Transverse colon (tissue), 4 donors: ENCODE results near the gene CHST1. TPM values are rescaled to one million over a fixed set of nuclear protein-coding genes. Genes with fewer than 3 reads are reported as not detected.

Experiments used
- DNase-seq: peaks from one replicate; pipeline ENCODE4 v3.0.0-alpha.2; 2019
- H3K27ac ChIP-seq, 4 donors: fragments of 200-600 bp; sonication (generic); 2 replicates each; pipeline ENCODE4 v1.5.1; 2016 to 2018; ENCODE audit warnings: inconsistent platforms in 4 of 4
- H3K27me3 ChIP-seq: fragments of 200-600 bp; sonication (generic); 2 replicates; pipeline ENCODE4 v1.5.1; 2017; ENCODE audit warnings: inconsistent platforms
- H3K36me3 ChIP-seq, 4 donors: fragments of 200-600 bp; sonication (generic); 2 replicates each; pipeline ENCODE4 v1.5.1; 2017 to 2019; ENCODE audit warnings: inconsistent platforms in 4 of 4
- H3K4me1 ChIP-seq, 4 donors: fragments of 200-600 bp; sonication (generic); 2 replicates each; pipeline ENCODE4 v1.5.1; 2017 to 2020; ENCODE audit warnings: inconsistent platforms in 4 of 4
- H3K4me3 ChIP-seq, 4 donors: fragments of 200-600 bp; sonication (generic); 1 replicate in 1 of 4; 2 replicates in 3 of 4; pipeline versions ENCODE4 v1.5.1 to v1.6.1; 2017 to 2019; ENCODE audit warnings: inconsistent platforms in 4 of 4
- H3K9me3 ChIP-seq, 2 donors: fragments of 200-600 bp; sonication (generic); 2 replicates each; pipeline ENCODE4 v1.5.1; 2017 to 2019; ENCODE audit warnings: inconsistent platforms in 2 of 2
- CTCF ChIP-seq, 5 experiments: fragments of 200-600 bp in 3 of 5; fragments of 450-650 bp in 2 of 5; sonication (generic) in 3 of 5; IDR thresholded peaks; 1 replicate in 2 of 5; 2 replicates in 3 of 5; pipeline ENCODE4 v1.5.1; 2016 to 2017; ENCODE audit warnings: antibody characterized with exemption in 5 of 5, inconsistent platforms in 3 of 5, mild to moderate bottlenecking in 2 of 5, moderate library complexity in 1 of 5
- EP300 ChIP-seq: sonication (generic); formaldehyde crosslinking; IDR thresholded peaks from one replicate; pipeline ENCODE4 v1.6.1; 2017; ENCODE audit warnings: antibody characterized with exemption, low read depth
- POLR2A ChIP-seq: fragments of 450-650 bp; IDR thresholded peaks from one replicate; pipeline ENCODE4 v1.6.1; 2016; ENCODE audit warnings: antibody characterized with exemption, mild to moderate bottlenecking, moderate library complexity
- POLR2AphosphoS5 ChIP-seq, 3 donors: sonication (generic); formaldehyde crosslinking; IDR thresholded peaks; one replicate each; pipeline ENCODE4 v1.6.1; 2016; ENCODE audit warnings: antibody characterized with exemption in 3 of 3
- WGBS, 2 donors: methylation state at CpG; one replicate each; pipeline ENCODE4 v1.1.5; 2018; ENCODE audit warnings: low coverage in 1 of 2; 5-methylcytosine and 5-hydroxymethylcytosine counted together
- in situ Hi-C, 4 donors: fragments of 200-750 bp; cut with MboI; loops; one replicate each; pipeline versions ENCODE4 v1.15.0 to v1.15.1; 2017; ENCODE audit warnings: low sequenced_read_pairs in 3 of 4, low pct_ligation_motif_present in 1 of 4, low pct_unique_long_range_greater_than_20kb in 1 of 4
- intact Hi-C: fragments of 100-400 bp; cut with DNase I; formaldehyde crosslinking; loops from one replicate; pipeline ENCODE4 v1.15.1; 2023; ENCODE audit warnings: low total_unique reads
- total RNA-seq, 4 donors: library from RNA; depleted of rRNA; stranded (reverse); fragments of >200 nt; gene quantifications; one replicate each; pipeline ENCODE4 v1.1.0, GENCODE V29; 2016

CHST1 gene
- total RNA-seq, 4 donors from 2014 or later = 0.27 to 1.9 (median 0.76) TPM

GRCh38 chr11:45677770-45678512 lies 12.5 kb upstream of the CHST1 start:
- DNase-seq = no peak
- H3K36me3 ChIP-seq = no peaks in the 10 kb centered on the region
- no peak overlapping the region for H3K4me3 ChIP-seq
- TF ChIP-seq POLR2AphosphoS5 (IDR thresholded peaks at IDR 0.05) = no peak
- no peak for TF ChIP-seq CTCF (IDR thresholded peaks at IDR 0.05)
- TF ChIP-seq EP300 = no peak
- no peak for TF ChIP-seq POLR2A
- no peaks in the 10 kb centered on the region for H3K9me3 ChIP-seq
- no peak overlapping the region for H3K27ac ChIP-seq
- in situ Hi-C loops (no loop called here), intact Hi-C loops (no loop called here)
- 82 to 88% methylated on average over 1 to 8 of the region's 8 CpGs for WGBS, 2 donors
- no peaks in the 10 kb centered on the region for H3K4me1 ChIP-seq
- H3K27me3 ChIP-seq = no peaks in the 10 kb centered on the region

GRCh38 chr11:45676522-45677095 lies 11.2 kb upstream of the CHST1 start:
- Histone ChIP-seq H3K27ac (no peak overlapping the region), H3K27me3 (no peaks in the 10 kb centered on the region), H3K9me3 (no peaks in the 10 kb centered on the region), H3K36me3 (no peaks in the 10 kb centered on the region), H3K4me3 (no peak overlapping the region), H3K4me1 (no peaks in the 10 kb centered on the region)
- 71 to 85% methylated on average over 5 to 7 of the region's 7 CpGs for WGBS, 2 donors
- DNase-seq = no peak
- in situ Hi-C loops (no loop called here), intact Hi-C loops (no loop called here)
- no peak for TF ChIP-seq POLR2AphosphoS5 (IDR thresholded peaks at IDR 0.05)
- no peak for TF ChIP-seq POLR2A
- no peak for TF ChIP-seq EP300
- no peak for TF ChIP-seq CTCF (IDR thresholded peaks at IDR 0.05)

- Histone ChIP-seq H3K27me3 (no peaks in the 10 kb centered on the region), H3K4me3 (no peak overlapping the region), H3K27ac (no peak overlapping the region), H3K4me1 (no peaks in the 10 kb centered on the region), H3K9me3 (no peaks in the 10 kb centered on the region), H3K36me3 (no peaks in the 10 kb centered on the region)
- intact Hi-C loops = no loop called here
- in situ Hi-C loops = no loop called here
- 85% methylated on average over 4 of the region's 4 CpGs; no CpG with 5 or more reads in 1 of the 2 donors for WGBS, 2 donors
- TF ChIP-seq POLR2A (no peak), EP300 (no peak), CTCF (IDR thresholded peaks at IDR 0.05) (no peak), POLR2AphosphoS5 (IDR thresholded peaks at IDR 0.05) (no peak)
- no peak for DNase-seq
Measured at GRCh38 chr11:45675646-45676045, 10.2 kb upstream of the CHST1 start.

GRCh38 chr11:45674481-45675190 lies 9.2 kb upstream of the CHST1 start:
- in situ Hi-C loops (loop anchor here in 2 of 4 donors (25.0 kb wide), 1 partner anchor 312 kb away; no protein-coding TSS in a partner anchor), intact Hi-C loops (no loop called here)
- Histone ChIP-seq H3K9me3 (no peaks in the 10 kb centered on the region), H3K4me3 (no peak overlapping the region), H3K27ac (no peak overlapping the region), H3K4me1 (no peaks in the 10 kb centered on the region), H3K27me3 (no peaks in the 10 kb centered on the region), H3K36me3 (no peaks in the 10 kb centered on the region)
- no peak for TF ChIP-seq POLR2A
- no peak for TF ChIP-seq CTCF (IDR thresholded peaks at IDR 0.05)
- TF ChIP-seq EP300 = no peak
- no peak for TF ChIP-seq POLR2AphosphoS5 (IDR thresholded peaks at IDR 0.05)
- DNase-seq = no peak
- WGBS, 2 donors = 93% methylated on average over 9 of the region's 9 CpGs; no CpG with 5 or more reads in 1 of the 2 donors
